GM18868 (cell line): ENCODE measurements around the gene NOP14.
"Not testable (repeated sequence)": the region's sequence is repeated elsewhere in the genome, so short reads cannot be mapped to it uniquely, and the experiment has no call there.

ENCODE experiments used
- ATAC-seq: cut with Tn5 transposase; IDR thresholded peaks from one replicate; pipeline ENCODE4 v1.9.1; 2021; ENCODE audit warnings: mild to moderate bottlenecking, moderate library complexity; ENCODE audit not compliant: unreplicated experiment

Gene NOP14

GRCh38 chr4:2918300-2918699 lies 44.9 kb downstream of the NOP14 start:
- ATAC-seq, result not testable (repeated sequence)

GRCh38 chr4:2916696-2917095 lies 46.5 kb downstream of the NOP14 start:
- ATAC-seq, result not testable (repeated sequence)

GRCh38 chr4:2915789-2916188 lies 47.4 kb downstream of the NOP14 start:
- no peak for ATAC-seq

DNA sequence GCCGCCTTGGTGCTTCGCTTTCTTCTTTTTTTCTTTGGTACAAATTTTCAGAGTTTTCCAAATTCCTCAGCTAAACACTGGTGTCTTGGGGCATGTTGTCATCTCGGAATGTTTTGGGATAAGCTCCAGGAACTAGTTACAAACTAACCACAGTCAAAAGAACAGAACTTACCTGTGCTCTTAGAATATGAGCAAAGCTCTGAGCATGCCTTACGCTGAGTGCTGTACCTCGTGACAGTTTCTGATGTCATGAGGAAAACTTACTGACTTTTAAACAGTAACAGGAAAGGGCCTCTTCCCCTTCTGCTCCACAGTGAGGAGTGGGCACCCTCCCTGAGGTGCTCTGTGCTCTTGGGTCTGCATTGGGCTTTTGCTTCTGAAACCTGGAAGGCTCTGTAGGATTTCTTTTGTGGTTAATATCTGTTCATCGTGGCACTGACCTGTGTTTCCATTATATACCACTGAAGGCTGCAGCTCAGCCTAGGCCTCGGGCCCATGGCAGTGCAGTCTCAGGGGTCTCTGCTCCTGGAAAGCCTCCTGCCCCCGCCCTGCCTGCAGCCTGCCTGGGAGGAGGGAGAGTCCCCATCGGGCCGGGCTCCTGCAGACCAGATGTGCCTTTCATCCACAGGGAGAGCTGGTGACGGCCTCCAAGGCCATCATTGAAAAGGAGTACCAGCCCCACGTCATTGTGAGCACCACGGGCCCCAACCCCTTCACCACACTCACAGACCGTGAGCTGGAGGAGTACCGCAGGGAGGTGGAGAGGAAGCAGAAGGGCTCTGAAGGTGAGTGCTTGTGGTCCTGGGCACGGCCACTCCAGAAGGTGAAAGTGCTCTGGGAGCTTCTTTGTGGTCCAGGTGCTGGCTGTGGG lies 48.7 kb downstream of the NOP14 start:
- ATAC-seq, result no peak

GRCh38 chr4:2913168-2913567 lies 50.0 kb downstream of the NOP14 start:
- no peak for ATAC-seq

DNA sequence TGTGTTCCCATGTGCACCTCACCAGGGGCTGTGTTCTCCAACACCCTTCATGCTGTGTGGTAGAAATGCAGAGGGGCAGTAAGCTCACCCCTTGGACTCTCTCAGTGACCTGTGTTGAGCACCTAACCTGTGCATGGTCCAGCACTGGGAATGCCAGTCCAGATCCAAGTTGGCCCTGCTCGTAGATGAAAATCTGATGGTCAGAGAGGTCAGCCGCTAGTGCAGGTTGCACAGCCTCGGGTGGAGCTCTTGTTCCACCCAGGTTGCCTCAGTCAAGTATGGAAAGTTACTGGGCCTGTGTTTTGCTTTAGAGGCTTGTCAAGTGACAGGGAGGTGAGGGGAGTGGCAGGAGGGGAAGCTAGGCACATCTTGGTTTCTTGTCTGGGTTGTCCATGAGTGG lies 51.3 kb downstream of the NOP14 start:
- no peak for ATAC-seq

- no peak for ATAC-seq
Measured at GRCh38 chr4:2910409-2910808, 52.8 kb downstream of the NOP14 start.

GRCh38 chr4:2909583-2909982 lies 53.6 kb downstream of the NOP14 start:
- ATAC-seq, result no peak

DNA sequence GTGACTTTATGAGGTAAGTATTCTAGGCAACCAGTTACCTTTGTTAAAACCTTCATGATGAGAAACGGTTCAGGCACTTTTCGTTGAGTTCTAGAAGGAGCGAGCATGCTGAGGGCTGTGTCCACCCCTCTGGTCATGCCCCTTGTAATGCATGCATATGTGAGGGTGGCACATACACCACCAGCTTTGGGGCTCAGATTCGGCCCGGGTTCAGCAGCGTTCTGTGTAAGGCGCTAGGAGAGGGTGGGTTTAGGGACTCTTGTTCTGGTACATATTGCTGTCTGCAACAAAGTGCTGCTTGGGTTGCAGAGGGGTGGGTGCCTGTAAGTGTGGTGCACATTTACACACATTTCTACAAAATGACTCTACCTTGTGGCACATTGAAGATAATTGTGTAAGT lies 54.5 kb downstream of the NOP14 start:
- ATAC-seq, result no peak

DNA sequence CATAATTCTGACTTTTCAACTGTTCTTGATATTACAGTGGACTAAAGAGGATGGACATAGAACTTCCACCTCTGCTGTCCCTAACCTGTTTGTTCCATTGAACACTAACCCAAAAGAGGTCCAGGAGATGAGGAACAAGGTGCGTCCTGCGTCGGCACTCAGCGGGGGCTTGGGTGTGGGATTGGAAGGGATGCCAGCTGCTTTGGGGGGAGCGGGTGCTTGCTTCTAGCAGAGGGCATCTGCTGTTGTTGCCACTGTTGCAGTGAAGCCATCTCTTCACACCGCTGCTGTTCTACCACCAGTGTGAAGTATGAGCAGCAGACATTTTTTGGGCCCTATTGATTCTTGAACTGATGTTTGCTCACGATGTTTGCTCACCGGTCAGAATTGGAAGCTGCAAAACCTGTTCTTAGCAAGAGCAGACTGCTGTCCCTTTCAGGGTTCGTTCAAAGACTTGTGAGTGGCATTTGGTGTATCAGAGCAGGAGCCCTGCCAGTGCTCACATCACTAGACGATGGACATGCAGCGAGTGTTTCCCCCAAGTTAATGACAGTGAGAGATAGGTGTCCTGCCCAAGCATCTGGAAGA lies 55.4 kb downstream of the NOP14 start:
- no peak for ATAC-seq

DNA sequence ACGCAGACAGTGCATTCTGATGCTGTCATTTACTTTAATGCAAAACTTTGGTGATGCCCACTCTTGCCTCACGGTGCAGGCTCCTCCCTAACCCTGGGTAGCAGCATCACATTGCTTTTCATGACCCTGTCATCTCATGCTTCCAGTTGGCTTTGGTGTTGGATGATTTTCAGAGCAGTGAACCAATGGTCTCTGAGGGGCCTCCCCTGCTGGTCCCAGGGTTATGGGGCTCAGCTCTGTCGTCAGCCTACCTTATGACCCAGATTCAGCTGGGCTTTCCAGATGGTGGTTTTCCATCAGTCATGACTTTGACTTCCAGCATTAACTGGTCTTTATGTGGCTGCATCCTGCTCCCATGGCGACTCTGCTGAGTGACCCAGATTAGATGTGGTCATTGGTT lies 56.0 kb downstream of the NOP14 start:
- ATAC-seq, result no peak

- no peak for ATAC-seq
Measured at GRCh38 chr4:2906218-2906617, 57.0 kb downstream of the NOP14 start.

- no peak for ATAC-seq
Measured at GRCh38 chr4:2905544-2905943, 57.7 kb downstream of the NOP14 start.

- no peak for ATAC-seq
Measured at GRCh38 chr4:2902126-2902525, 61.1 kb downstream of the NOP14 start.

DNA sequence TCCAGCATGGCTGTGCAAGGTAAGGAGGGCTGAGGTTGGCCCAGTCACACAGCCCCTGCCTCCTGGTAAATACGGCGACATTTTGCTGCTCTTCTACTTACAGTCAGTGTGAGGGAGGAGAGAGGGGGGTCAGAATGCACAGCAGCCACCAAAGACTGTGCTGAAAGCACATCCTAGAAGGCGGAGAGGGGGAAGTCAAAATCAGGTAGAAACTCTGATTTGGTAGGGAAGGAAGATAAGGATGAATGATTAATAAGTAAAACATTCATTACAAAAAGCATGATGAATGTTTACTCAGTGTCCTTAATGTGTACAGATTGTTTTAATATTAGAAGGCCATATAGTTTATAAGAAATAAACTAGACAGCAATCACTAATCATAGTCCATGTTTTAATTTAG lies 62.0 kb downstream of the NOP14 start:
- no peak for ATAC-seq

DNA sequence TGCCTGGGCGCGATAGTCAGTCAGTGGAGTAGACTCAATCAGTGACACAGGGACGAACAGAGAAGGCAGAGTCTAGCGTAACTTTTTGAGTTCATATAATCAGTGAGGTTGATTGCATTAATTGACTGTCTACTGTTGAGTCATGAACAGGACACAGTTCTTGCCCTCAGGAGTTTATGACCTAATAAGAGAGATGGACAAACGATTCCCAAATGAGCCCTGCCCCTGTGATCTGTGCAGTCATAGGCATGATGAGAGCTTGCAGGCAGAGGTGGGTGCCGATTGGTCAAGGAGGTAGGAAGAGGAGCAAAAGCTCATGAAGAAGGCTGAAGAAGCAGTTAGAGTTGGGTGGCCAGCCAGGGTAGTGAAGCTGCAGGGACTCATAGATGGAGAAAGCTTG lies 62.5 kb downstream of the NOP14 start:
- no peak for ATAC-seq

DNA sequence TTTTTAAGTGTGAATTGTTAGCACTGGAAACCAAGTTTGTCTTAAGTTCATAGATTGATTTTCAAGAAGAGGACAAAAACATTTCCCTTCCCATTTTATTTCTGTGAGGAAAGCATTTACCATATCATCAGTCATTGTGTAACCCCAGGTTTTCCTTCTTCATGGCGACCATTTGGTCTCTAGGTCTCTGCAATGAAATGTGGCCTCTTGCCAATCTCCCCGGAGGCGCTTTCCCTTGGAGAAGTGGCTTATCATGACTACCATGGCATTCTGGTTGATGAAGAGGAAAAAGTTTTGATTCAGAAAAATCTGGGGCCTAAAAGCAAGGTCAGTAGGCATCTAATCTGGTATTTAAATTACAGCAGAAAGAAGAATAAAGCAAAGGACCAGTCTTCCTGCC lies 65.2 kb downstream of the NOP14 start:
- no peak for ATAC-seq

DNA sequence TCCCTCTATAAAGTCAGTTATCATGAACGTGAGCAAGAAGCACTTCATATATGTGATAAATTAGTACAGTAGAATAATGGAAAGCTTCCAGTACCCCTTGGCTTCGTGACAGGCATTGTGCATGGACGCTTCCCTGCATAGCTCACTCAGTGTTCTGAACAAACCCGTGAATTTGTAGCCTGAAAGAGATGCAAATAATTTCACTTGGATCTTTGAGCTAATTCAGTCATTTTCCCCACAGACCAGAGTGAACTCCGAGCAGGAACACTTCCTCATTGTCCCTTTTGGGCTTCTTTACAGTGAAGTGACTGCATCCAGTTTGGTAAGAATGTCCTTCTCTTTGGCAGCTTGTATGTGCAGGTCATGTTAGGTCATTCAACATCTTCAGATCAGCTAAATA lies 69.4 kb downstream of the NOP14 start:
- no peak for ATAC-seq

GRCh38 chr4:2891294-2891693 lies 71.9 kb downstream of the NOP14 start:
- ATAC-seq, result no peak

- ATAC-seq, result no peak
Measured at GRCh38 chr4:2888886-2889285, 74.3 kb downstream of the NOP14 start.
